Left ventricle myocardium superior (tissue), 1 donor: Measurements from ENCODE around the gene FAM53B. TPM values are rescaled to one million over a fixed set of nuclear protein-coding genes. Genes with fewer than 3 reads are reported as not detected.

Experiments
- ATAC-seq: fragments of 200-7000 bp; cut with Tn5 transposase; one replicate; pipeline ENCODE4 v1.9.1; 2020; ENCODE audit warnings: mild to moderate bottlenecking, moderate library complexity
- DNase-seq: peaks from one replicate; pipeline ENCODE4 v3.0.0-alpha.2; 2020
- intact Hi-C: fragments of 100-400 bp; cut with micrococcal nuclease; formaldehyde crosslinking; loops from one replicate; pipeline ENCODE4 v1.11.0; 2022
- total RNA-seq: library from RNA; stranded (reverse); fragmentation: NEBNext Ultra II Directional; extraction: Animal tissue kit (Norgen Biotek cat#: 25700); gene quantifications from one replicate; pipeline ENCODE4 v1.2.1, GENCODE V29; 2021
- donor health status: DM: no; HTN: yes; CAD: no; lungs with severe emphysema.

The FAM53B gene
- total RNA-seq, 1 donor from 2014 or later = 45.3 TPM

GRCh38 chr10:124701881-124702656, 42.1 kb downstream of the FAM53B start:
- ATAC-seq (peak; percentile 1), DNase-seq (peak; percentile 73)
- intact Hi-C loops = no loop called here

DNA sequence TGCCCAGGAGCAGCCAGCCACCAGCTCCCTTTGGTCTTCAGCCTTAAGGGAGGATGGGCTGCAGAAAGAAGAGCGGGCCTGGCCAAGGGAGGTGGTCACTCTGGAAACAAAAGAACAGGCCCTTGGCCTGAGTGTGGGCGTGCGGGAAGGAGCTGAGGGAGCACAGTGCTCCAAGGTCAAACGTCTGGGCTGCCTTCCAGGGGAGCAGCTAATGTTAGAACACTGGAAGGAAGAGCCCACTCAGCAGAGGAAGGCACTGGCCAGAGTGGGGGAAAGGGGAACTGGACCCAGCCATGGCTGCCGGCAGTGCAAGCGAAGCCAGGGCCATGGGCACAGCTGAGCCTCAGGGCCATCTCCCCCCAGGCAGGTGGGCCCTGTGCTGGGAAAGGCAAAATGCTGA, 42.7 kb downstream of the FAM53B start:
- peak; percentile 95 for DNase-seq
- peak; percentile 79 for ATAC-seq
- intact Hi-C loops = no loop called here

GRCh38 chr10:124701038-124701365, 43.2 kb downstream of the FAM53B start:
- no peak for ATAC-seq

DNA sequence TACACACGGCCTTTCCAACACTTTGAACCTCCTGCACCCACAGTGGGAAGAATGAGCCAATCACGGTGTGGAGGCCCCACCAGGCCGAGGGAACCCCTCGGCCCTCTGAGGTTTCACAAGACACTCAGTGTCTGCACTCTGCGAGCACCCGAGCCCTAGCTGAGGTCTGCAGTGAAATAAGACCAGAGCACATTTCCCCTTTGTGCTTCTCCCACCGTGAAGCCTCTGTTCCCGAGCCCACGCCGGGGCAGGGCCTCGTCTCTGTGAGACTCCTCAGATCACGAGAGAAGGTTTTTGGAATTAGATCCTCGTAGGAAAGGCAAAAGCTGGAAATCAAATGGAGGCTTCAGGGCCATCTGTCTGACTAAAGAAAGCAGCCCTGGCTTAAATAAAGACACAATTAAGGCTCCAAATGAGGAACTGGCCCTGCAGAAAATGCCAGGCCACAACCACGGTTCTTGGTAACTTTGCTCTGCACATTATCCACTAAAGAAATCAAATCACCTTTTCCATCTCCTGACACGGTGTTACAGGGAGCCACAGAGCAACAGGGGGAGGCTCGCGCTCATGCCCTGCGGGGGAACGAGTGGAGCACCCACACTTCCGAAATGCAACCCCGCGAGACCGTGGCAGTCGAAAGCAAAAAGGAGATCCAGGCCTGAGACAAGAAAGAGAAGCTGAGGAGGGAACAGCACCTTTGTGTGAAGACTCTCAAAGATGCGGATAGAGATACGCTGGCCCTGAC, 43.7 kb downstream of the FAM53B start:
- ATAC-seq (no peak), DNase-seq (peak; percentile 37)
- intact Hi-C loops = no loop called here

More at GRCh38 chr10:124701038-124701365, 43.2 kb downstream of the FAM53B start:
- intact Hi-C loops = no loop called here
- DNase-seq = peak; percentile 38

DNA sequence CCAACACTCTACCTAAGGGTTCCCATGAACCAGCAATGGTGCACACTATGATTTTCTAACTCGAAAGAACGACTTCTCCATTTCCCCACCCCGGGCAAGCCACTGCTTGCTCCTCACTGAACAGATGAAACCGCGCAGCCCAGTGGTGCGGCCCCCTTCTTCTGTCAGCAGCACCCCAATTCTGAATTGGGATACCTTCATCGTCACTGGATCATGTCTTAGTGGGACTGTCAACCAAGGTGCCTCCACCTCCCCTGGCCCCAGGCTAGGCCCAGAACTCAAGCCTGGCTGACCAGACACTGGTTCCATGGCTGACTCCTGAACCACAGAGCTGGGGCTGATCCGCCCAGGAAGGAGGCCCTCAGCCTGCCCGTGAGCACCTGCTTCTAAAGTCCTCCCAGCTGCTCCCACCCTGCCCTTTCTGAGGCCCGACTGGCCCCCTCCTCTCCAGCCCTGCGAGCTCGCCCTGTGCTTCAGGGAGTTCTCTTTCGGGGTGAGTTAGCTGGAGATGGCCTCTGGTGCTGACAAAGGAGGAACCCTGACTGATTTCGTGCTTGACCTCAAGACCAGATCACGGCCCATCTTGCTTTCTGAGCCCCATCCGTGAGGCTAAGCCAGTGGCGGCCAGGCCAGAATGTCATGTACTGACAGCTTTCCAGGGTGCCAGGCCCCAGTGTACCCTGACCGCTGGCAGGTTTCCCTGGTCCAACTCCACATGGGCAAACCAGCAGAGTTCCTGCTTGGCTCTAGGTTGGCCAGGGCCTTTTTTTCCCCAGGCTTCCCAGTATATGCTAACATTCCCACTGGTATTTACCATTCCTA, 44.5 kb downstream of the FAM53B start:
- peak; percentile 29 for ATAC-seq
- intact Hi-C loops = no loop called here
- peak; percentile 78 for DNase-seq

- intact Hi-C loops = no loop called here
- peak; percentile 17 for DNase-seq
- ATAC-seq = no peak
These were observed 45.4 kb downstream of the FAM53B start for GRCh38 chr10:124698545-124699469.

DNA sequence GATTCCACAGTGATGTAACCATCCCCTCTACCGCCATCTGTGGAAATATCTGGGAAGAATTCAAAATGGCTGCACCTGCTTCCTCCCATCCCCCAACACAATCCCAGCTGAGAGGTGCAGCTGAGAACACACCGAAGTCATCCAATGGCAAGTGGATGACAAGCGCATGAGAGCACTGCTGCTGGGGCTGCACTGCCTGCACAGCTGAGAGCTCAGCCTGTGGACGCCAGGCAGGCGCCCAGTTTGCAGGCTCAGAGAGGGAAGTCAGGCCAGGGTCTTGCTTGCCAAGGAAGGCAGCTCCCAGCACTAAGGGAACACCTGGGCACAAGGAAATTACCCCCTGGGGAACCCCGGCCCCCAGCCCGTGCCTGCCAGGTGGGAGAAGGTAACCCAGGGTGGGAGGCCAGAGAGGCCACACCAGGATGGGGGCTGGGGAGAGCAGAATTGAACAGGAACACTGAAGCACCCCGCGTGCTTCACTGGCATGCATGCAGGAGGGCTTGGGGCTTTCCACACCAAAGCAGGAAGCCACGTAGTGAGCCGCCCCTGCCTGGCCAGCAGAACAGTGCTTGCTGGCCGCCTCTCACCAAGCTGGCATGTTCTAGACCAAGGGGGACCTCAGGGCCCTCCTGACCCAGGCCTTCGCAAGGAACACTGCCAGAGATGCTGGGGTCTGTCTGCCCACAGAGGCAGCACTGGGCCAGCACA, 46.2 kb downstream of the FAM53B start:
- DNase-seq = peak; percentile 33
- intact Hi-C loops = no loop called here
- ATAC-seq = no peak

DNA sequence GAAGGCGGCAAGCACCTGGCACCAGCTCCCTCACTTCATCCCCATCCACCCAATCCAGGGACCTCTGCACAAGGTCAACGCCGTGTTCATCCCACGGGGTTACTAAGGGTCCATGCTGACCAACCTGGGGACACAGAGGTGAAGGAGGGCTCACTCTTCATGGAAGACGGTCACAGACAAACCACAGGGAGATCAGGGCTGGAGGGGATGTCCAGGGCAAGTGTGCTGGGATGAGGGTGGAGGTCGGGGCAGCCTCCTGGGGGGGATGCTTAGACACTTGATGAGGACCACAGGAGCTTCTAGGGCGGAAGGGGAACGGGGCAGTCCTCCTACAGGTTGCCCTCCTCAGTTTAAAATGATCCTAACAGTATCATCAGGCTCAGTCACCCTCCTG, 46.7 kb downstream of the FAM53B start:
- DNase-seq (peak; percentile 20), ATAC-seq (no peak)
- intact Hi-C loops = no loop called here

- intact Hi-C loops = no loop called here
- ATAC-seq = no peak
- DNase-seq = peak; percentile 16
These were observed 47.5 kb downstream of the FAM53B start for GRCh38 chr10:124696446-124697392.

- intact Hi-C loops = no loop called here
- ATAC-seq = no peak
- no peak for DNase-seq
These were observed 48.9 kb downstream of the FAM53B start for GRCh38 chr10:124695259-124695658.

DNA sequence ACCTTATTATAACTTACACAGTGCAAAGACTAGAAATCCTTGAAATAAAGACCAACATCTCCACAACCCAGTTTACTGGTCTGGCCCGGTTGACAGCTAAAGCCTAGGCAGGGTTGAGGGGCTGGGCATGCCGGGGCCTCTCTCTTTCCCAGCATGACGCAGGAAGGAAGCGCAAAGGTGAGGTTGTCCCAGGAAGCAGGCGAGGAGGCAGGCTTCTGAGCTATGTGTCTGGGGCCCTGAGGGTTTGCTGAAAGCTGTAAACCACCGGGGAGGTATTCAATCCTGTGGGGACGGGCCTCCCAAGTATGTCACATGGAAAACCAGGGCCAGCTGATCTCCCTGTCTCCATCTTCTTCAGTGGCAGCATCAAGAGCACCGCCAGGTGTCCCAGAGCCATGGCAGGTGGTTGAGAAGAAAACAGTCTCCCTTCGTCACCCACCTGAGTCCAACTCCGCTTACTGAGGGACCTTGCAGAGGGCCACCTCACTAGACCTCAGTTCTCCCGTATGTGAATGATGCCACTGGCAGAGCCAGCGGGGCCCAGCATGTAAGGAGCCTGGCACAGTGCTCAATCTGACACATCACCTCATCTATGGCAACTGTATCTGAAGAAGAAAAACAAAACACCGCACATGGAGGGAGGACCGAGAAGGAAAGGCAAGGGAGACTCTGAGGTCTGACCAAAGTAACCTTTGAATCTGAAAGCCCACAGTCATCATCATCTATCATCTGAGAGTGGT, 49.5 kb downstream of the FAM53B start:
- intact Hi-C loops = no loop called here
- DNase-seq (peak; percentile 19), ATAC-seq (peak; percentile 6)

DNA sequence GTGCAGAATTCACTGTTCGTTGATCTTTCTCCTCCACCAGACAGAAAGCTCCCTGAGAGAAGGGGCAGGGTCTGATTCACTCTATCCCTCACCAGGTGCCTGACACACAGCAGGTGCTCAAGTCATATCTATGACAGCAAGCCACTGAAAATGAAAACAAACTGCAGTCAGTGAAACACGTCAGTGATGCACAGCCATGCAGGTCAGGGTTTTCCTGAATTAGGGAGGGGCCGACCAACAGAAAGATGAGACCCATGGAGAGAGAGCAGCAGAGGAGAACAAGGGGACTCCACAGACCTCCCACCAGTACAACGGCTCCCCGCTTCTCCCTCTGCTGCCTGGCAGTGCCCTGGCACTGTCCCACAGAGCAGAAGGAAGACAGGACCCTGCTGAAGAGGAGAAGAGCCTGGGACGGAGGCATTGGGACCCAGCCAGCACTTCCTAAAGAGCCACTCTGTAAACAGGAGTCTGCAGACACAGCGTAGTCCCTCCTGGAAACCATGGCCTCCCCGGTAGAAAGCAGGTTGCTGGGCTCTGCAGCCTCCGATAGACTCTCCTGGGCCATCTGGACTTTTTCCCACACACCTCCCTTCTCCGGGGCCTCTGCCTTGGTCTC, 50.3 kb downstream of the FAM53B start:
- peak; percentile 44 for ATAC-seq
- peak; percentile 56 for DNase-seq
- intact Hi-C loops = no loop called here

DNA sequence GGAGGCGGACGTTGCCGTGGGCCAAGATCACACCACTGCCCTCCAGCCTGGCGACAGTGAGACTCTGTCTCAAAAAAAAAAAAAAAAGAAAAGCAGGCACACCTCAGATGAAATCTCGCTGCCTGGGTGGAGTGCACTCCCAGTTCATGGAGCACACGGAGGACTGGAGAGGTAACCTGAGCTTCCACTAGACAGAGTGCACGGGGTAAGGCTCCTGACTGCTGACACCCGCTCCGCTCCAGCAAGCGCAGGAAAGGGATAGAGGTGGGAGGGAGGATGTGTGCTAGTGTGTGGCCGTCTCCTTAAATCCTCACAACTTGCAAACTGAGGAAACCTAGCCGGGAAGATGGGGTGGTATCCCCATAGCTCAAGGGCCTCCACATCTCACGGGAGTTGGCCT, 50.8 kb downstream of the FAM53B start:
- peak; percentile 26 for DNase-seq
- ATAC-seq = peak; percentile 43
- intact Hi-C loops = no loop called here

DNA sequence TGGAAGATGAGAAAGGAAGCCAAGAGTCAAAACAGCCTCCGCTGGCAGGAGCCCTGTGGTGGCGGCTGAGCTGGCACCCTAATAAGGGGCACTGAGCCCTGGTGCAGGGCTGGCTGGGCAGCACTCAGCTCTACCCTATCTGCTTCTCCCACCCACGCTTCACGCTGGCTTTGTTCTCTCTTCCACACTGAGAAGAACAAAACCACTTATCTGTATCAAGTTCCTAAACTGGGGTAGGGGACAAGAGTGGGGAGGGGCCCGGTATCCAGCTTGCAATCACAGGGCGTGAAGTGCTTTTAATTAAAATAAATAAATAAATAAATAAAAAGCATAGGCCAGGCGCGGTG, 52.1 kb downstream of the FAM53B start:
- intact Hi-C loops = no loop called here
- ATAC-seq (peak; percentile 45), DNase-seq (peak; percentile 56)

- intact Hi-C loops = no loop called here
These were observed 52.6 kb downstream of the FAM53B start for GRCh38 chr10:124691421-124692099.

GRCh38 chr10:124691002-124691401, 53.2 kb downstream of the FAM53B start:
- intact Hi-C loops = no loop called here
- no peak for DNase-seq
- no peak for ATAC-seq

More at GRCh38 chr10:124691421-124692099, 52.6 kb downstream of the FAM53B start:
- DNase-seq = no peak
- no peak for ATAC-seq
